K562 (cell line): ENCODE measurements around the gene ZFTA. TPM values are rescaled to one million over a fixed set of nuclear protein-coding genes. Genes with fewer than 3 reads are reported as not detected.
A peak's percentile ranks its signal among the peaks of the same experiment; 100 is the strongest.

Experiments
- ADNP ChIP-seq: fragments of 200-800 bp; sonication (Bioruptor generic); IDR thresholded peaks from 2 replicates; pipeline ENCODE4 v1.6.1; 2016; ENCODE audit warnings: missing genetic modification characterization, missing compliant biosample characterization
- BCOR ChIP-seq: fragments of 450-650 bp; IDR thresholded peaks from 2 replicates; pipeline ENCODE4 v1.6.1; 2016
- CXXC5 ChIP-seq: fragments of 250-450 bp; sonication (Bioruptor Pico); IDR thresholded peaks from 2 replicates; pipeline ENCODE4 v1.8.0; 2022; ENCODE audit warnings: inconsistent platforms, mild to moderate bottlenecking, moderate library complexity
- EGR1 ChIP-seq: fragments of 450-650 bp; conservative IDR thresholded peaks from 2 replicates; pipeline ENCODE4 v1.6.1; 2017; ENCODE audit warnings: mild to moderate bottlenecking
- ESRRB ChIP-seq: fragments of 250-450 bp; sonication (Bioruptor Pico); IDR thresholded peaks from 2 replicates; pipeline ENCODE4 v1.5.0; 2020; ENCODE audit warnings: mild to moderate bottlenecking, moderate library complexity, borderline replicate concordance
- ETV1 ChIP-seq: fragments of 450-650 bp; conservative IDR thresholded peaks from 2 replicates; pipeline ENCODE4 v1.6.1; 2016; ENCODE audit warnings: missing genetic modification characterization, control low read depth, low read depth, missing compliant biosample characterization
- FOXA1 ChIP-seq: fragments of 450-650 bp; IDR thresholded peaks from 2 replicates; pipeline ENCODE4 v1.6.1; 2016; ENCODE audit warnings: mild to moderate bottlenecking, borderline replicate concordance
- FOXA3 ChIP-seq, 2 experiments: fragments of 450-650 bp in 1 of 2; sonication (generic) in 1 of 2; formaldehyde crosslinking; IDR thresholded peaks in 1 of 2; conservative IDR thresholded peaks in 1 of 2; 2 replicates each; pipeline versions ENCODE4 v1.4.0 to v1.8.0; 2020 to 2022; ENCODE audit warnings: mild to moderate bottlenecking in 2 of 2, missing genetic modification reagents in 1 of 2
- HMGN3 ChIP-seq: IDR thresholded peaks from 2 replicates; pipeline ENCODE4 v1.6.1; 2011; ENCODE audit warnings: borderline replicate concordance, low read depth, mild to moderate bottlenecking, mixed read lengths, low read length; ENCODE audit not compliant: insufficient read length; ENCODE audit errors: extremely low read depth
- HOMEZ ChIP-seq: fragments of 250-450 bp; sonication (Bioruptor Pico); IDR thresholded peaks from 2 replicates; pipeline ENCODE4 v1.4.0; 2020; ENCODE audit warnings: mild to moderate bottlenecking, moderate library complexity
- PATZ1 ChIP-seq: fragments of 250-450 bp; sonication (Bioruptor Pico); IDR thresholded peaks from 2 replicates; pipeline ENCODE4 v1.5.0; 2020; ENCODE audit warnings: mild to moderate bottlenecking, borderline replicate concordance
- RBM15 ChIP-seq: fragments of 200-400 bp; formaldehyde crosslinking; IDR thresholded peaks from 2 replicates; pipeline ENCODE4 v1.6.1; 2018; ENCODE audit warnings: mild to moderate bottlenecking, low read length, moderate library complexity; ENCODE audit not compliant: insufficient read depth
- SMARCA5 ChIP-seq: fragments of 450-650 bp; IDR thresholded peaks from 2 replicates; pipeline ENCODE4 v1.6.1; 2016
- TEAD4 ChIP-seq, 2 experiments: sonication (generic) in 1 of 2; formaldehyde crosslinking in 1 of 2; IDR thresholded peaks; 2 replicates each; pipeline versions ENCODE4 v1.6.1 to v1.8.0; 2012 to 2022; ENCODE audit warnings: borderline replicate concordance in 1 of 2, inconsistent platforms in 1 of 2, low read length in 1 of 2, mild to moderate bottlenecking in 1 of 2, missing genetic modification reagents in 1 of 2
- ZFP36 ChIP-seq: fragments of 150-350 bp; IDR thresholded peaks from 2 replicates; pipeline ENCODE4 v1.6.1; 2018; ENCODE audit warnings: low read length, low read depth; ENCODE audit not compliant: partially characterized antibody
- ZNF311 ChIP-seq: fragments of 250-450 bp; sonication (Bioruptor Pico); IDR thresholded peaks from 2 replicates; pipeline ENCODE4 v1.4.0; 2020; ENCODE audit warnings: mild to moderate bottlenecking, moderate library complexity
- polyA plus RNA-seq, 8 experiments: library from polyadenylated mRNA; depleted of rRNA in 4 of 8; stranded (reverse) in 5 of 8; unstranded in 3 of 8; fragments of >200 nt; fragmentation: Nextera tagmentation in 2 of 8; fragmentation: Illumina TruSeq in 1 of 8; extraction: Ambion mirVana in 2 of 8; extraction: Trizol in 1 of 8; gene quantifications; 2 replicates each; pipeline versions ENCODE4 v1.2.1 to v1.2.3, GENCODE V29; 2011 to 2014; ENCODE audit warnings: inconsistent platforms in 1 of 8, missing spikeins in 1 of 8
- total RNA-seq, 7 experiments: library from RNA; depleted of rRNA in 6 of 7; stranded (reverse); fragments of >200 nt in 6 of 7; fragmentation: Illumina TruSeq in 2 of 7; extraction: Trizol in 2 of 7; gene quantifications; 2 replicates each; pipeline versions ENCODE4 v1.2.1 to v1.2.3, GENCODE V29; 2011 to 2021; ENCODE audit warnings: low replicate concordance in 1 of 7
- TF ChIP-seq, protein P1 (sequence below): fragments of 250-450 bp; sonication (Bioruptor Pico); IDR thresholded peaks from 2 replicates; pipeline ENCODE4 v1.9.0; 2021; ENCODE audit warnings: mild to moderate bottlenecking
- TF ChIP-seq, protein P2 (sequence below): sonication (generic); formaldehyde crosslinking; IDR thresholded peaks from 2 replicates; pipeline ENCODE4 v1.8.0; 2023; ENCODE audit warnings: mild to moderate bottlenecking, missing genetic modification reagents

The ZFTA gene
- total and polyA plus RNA-seq, 9 of the 15 experiments (the other 6 are each of a cell fraction or from before 2014, with no cell fraction given), result 0.45 to 12.3 (median 2.9) TPM

DNA sequence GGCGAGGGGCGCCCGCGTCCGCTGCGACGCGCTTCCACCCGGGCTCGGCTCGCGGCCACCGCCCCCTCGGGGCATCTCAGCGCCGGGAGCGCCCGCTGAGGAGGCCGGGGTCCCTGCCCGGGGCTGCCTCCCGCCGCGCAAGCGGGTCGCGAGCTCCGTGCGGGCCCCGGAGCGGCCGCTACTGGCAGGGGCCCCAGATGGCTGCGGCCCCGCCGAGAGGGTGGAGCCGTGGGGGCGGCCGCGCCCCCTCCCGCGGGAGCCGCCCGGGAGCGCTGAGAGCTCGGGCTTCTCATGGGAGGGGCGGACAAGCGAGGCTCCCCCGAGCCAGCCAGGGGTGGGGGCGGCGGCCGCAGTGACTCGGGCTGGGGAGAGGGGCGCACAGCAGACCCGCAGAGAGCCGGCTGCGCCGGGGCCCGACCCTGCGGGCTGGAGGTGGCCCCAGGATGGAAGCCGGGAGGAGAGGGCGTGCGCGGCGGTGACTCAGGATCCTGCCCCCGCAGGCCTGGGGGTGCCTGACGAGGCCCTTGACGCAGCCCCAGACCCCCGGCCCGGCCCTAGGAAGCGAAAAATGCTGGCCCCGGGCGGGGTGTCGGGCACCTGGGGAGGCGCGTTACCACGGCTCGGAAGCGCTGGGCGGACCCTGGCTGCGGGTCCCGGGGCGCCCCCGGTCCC is 603 bp upstream of the ZFTA start (continued):
- no peak for TF ChIP-seq HOMEZ (CRISPR knock-in tag)
- TF ChIP-seq SMARCA5, result no peak
- TF ChIP-seq, protein P1, sequence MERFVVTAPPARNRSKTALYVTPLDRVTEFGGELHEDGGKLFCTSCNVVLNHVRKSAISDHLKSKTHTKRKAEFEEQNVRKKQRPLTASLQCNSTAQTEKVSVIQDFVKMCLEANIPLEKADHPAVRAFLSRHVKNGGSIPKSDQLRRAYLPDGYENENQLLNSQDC (CRISPR knock-in tag), result no peak
- TF ChIP-seq EGR1, result peak; percentile 72
- no peak for TF ChIP-seq FOXA3 (CRISPR knock-in tag; conservative IDR thresholded peaks at IDR 0.05 in 1 of 2, IDR thresholded peaks at IDR 0.05 in 1 of 2)
- TF ChIP-seq PATZ1 (CRISPR knock-in tag), result no peak
- no peak for TF ChIP-seq FOXA1
- TF ChIP-seq ESRRB (CRISPR knock-in tag), result no peak
- no peak for TF ChIP-seq ETV1 (tag)
- no peak for TF ChIP-seq ZNF311 (CRISPR knock-in tag)
- TF ChIP-seq CXXC5 (CRISPR knock-in tag), result peak; percentile 59; the same call in 1 of the 2 replicates
- no peak for TF ChIP-seq ZFP36
- no peak for TF ChIP-seq ADNP
- TF ChIP-seq HMGN3, result no peak
- TF ChIP-seq RBM15, result no peak
- TF ChIP-seq BCOR, result no peak
- TF ChIP-seq TEAD4 (IDR thresholded peaks at IDR 0.05; ENCODE audit: low read length), result no peak
- no peak for TF ChIP-seq TEAD4 (CRISPR knock-in tag; IDR thresholded peaks at IDR 0.05; ENCODE audit: borderline replicate concordance)
- TF ChIP-seq, protein P2, sequence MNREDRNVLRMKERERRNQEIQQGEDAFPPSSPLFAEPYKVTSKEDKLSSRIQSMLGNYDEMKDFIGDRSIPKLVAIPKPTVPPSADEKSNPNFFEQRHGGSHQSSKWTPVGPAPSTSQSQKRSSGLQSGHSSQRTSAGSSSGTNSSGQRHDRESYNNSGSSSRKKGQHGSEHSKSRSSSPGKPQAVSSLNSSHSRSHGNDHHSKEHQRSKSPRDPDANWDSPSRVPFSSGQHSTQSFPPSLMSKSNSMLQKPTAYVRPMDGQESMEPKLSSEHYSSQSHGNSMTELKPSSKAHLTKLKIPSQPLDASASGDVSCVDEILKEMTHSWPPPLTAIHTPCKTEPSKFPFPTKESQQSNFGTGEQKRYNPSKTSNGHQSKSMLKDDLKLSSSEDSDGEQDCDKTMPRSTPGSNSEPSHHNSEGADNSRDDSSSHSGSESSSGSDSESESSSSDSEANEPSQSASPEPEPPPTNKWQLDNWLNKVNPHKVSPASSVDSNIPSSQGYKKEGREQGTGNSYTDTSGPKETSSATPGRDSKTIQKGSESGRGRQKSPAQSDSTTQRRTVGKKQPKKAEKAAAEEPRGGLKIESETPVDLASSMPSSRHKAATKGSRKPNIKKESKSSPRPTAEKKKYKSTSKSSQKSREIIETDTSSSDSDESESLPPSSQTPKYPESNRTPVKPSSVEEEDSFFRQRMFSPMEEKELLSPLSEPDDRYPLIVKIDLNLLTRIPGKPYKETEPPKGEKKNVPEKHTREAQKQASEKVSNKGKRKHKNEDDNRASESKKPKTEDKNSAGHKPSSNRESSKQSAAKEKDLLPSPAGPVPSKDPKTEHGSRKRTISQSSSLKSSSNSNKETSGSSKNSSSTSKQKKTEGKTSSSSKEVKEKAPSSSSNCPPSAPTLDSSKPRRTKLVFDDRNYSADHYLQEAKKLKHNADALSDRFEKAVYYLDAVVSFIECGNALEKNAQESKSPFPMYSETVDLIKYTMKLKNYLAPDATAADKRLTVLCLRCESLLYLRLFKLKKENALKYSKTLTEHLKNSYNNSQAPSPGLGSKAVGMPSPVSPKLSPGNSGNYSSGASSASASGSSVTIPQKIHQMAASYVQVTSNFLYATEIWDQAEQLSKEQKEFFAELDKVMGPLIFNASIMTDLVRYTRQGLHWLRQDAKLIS, result no peak
